ENCODE data around the gene VCP. TPM values are rescaled to one million over a fixed set of nuclear protein-coding genes. Genes with fewer than 3 reads are reported as not detected.

VCP gene
- total and polyA plus RNA-seq, 9 of the 15 experiments (the other 6 are each of a cell fraction or from before 2014, with no cell fraction given) = 7.1 to 257 (median 199) TPM

- TF ChIP-seq BRF2 (IDR thresholded peaks at IDR 0.05; ENCODE audit: borderline replicate concordance, insufficient read depth, insufficient read length) = no peak
- TF ChIP-seq GATAD2A (IDR thresholded peaks at IDR 0.05) = 0 out of 2 replicates have a peak, but pooled peaks have one; percentile 40
- TF ChIP-seq HMGXB4 (CRISPR knock-in tag; IDR thresholded peaks at IDR 0.05) = peak; percentile 77; the same call in 1 of the 2 replicates
- no peak for TF ChIP-seq ZNF584 (CRISPR knock-in tag; IDR thresholded peaks at IDR 0.05; ENCODE audit: low read depth)
- TF ChIP-seq SMARCA5 (IDR thresholded peaks at IDR 0.05) = peak; percentile 33; the same call in 1 of the 2 replicates
- TF ChIP-seq BRD9 (IDR thresholded peaks at IDR 0.05; ENCODE audit: low read depth, partially characterized antibody) = no peak
- no peak for TF ChIP-seq HNRNPUL1 (IDR thresholded peaks at IDR 0.05; ENCODE audit: low read length)
- TF ChIP-seq SMAD2 (IDR thresholded peaks at IDR 0.05; ENCODE audit: low read depth, low read length) = no peak
- peak; percentile 60 for TF ChIP-seq NR2C2 (CRISPR knock-in tag; IDR thresholded peaks at IDR 0.05)
- TF ChIP-seq NR2C2 (tag; IDR thresholded peaks at IDR 0.05) = peak; percentile 94
- TF ChIP-seq, protein P1, sequence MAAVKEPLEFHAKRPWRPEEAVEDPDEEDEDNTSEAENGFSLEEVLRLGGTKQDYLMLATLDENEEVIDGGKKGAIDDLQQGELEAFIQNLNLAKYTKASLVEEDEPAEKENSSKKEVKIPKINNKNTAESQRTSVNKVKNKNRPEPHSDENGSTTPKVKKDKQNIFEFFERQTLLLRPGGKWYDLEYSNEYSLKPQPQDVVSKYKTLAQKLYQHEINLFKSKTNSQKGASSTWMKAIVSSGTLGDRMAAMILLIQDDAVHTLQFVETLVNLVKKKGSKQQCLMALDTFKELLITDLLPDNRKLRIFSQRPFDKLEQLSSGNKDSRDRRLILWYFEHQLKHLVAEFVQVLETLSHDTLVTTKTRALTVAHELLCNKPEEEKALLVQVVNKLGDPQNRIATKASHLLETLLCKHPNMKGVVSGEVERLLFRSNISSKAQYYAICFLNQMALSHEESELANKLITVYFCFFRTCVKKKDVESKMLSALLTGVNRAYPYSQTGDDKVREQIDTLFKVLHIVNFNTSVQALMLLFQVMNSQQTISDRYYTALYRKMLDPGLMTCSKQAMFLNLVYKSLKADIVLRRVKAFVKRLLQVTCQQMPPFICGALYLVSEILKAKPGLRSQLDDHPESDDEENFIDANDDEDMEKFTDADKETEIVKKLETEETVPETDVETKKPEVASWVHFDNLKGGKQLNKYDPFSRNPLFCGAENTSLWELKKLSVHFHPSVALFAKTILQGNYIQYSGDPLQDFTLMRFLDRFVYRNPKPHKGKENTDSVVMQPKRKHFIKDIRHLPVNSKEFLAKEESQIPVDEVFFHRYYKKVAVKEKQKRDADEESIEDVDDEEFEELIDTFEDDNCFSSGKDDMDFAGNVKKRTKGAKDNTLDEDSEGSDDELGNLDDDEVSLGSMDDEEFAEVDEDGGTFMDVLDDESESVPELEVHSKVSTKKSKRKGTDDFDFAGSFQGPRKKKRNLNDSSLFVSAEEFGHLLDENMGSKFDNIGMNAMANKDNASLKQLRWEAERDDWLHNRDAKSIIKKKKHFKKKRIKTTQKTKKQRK (IDR thresholded peaks at IDR 0.05; ENCODE audit: borderline replicate concordance, low read depth, low read length) = no peak
- no peak for TF ChIP-seq SRSF9 (IDR thresholded peaks at IDR 0.05; ENCODE audit: borderline replicate concordance, low read depth, low read length)
- peak; percentile 92 for TF ChIP-seq SP1 (CRISPR knock-in tag; IDR thresholded peaks at IDR 0.05)
- no peak for TF ChIP-seq ZNF124 (CRISPR knock-in tag; IDR thresholded peaks at IDR 0.05)
- TF ChIP-seq ZBTB1 (CRISPR knock-in tag; IDR thresholded peaks at IDR 0.05; ENCODE audit: borderline replicate concordance, low read depth) = no peak
- peak in 1 of 2 experiments; percentile 59; a peak in 1 of 4 replicates for TF ChIP-seq KDM4B (IDR thresholded peaks at IDR 0.05; ENCODE audit: borderline replicate concordance in 2 of 2, low read depth in 1 of 2)
- no peak for TF ChIP-seq E2F3 (CRISPR knock-in tag; IDR thresholded peaks at IDR 0.05)
- no peak for TF ChIP-seq ZFP1 (CRISPR knock-in tag; IDR thresholded peaks at IDR 0.05)
- no peak for TF ChIP-seq RBM34 (IDR thresholded peaks at IDR 0.05; ENCODE audit: borderline replicate concordance, insufficient read depth, low read length)
- TF ChIP-seq OTX1 (CRISPR knock-in tag; IDR thresholded peaks at IDR 0.05) = no peak
Observed at GRCh38 chr9:35096035-35096849, 23.8 kb upstream of the VCP start, which contains the start of gene PIGO (continued).

All from K562 (cell line).